OCI-LY1 (cell line): ENCODE data around the gene GRIK2.

Experiments
- CTCF ChIP-seq: fragments of 200-600 bp; sonication (generic), shearing (Covaris generic); IDR thresholded peaks from 2 replicates; pipeline ENCODE4 v1.5.1; 2017; ENCODE audit warnings: mild to moderate bottlenecking, antibody characterized with exemption, low read length, moderate library complexity, mixed read lengths
- EZH2 ChIP-seq: fragments of 200-600 bp; sonication (generic), shearing (Covaris generic); IDR thresholded peaks from 2 replicates; pipeline ENCODE4 v1.8.0; 2017; ENCODE audit warnings: borderline replicate concordance, mixed run types, mild to moderate bottlenecking, antibody characterized with exemption, low read length, moderate library complexity, mixed read lengths

GRCh38 chr6:101907356-101908217 lies 514.1 kb downstream of the GRIK2 start:
- TF ChIP-seq EZH2 (no peak), CTCF (no peak)
